Activated CD8-positive, alpha-beta memory T cell treated with anti-CD3 and anti-CD28 coated beads, Interleukin-2, amount 50 U/mL, for 24 hours (primary cell): ENCODE data around the gene ADAM22.

Experiments
- DNase-seq: peaks from one replicate; pipeline ENCODE4 v3.0.0-alpha.2; 2020; ENCODE audit errors: extremely low read depth

Gene ADAM22

DNA sequence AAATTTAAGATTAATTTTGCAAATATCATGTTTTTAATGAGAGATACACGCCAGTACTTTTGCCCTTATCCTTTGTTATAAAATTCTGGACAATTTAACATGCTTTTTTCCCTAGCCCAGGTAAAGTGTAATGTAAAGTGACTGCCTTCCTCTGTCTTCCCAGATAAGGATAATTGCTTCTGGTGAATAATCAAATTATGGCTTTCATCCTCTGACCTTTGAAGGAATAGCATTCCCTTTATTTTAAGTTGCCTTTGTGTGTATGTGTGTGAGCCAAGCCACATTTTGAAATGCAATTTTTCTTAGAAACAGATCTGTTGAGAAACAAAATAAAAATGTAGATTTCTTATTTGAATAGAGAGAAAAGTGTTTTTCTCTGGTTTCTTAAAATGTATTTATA, 107.5 kb downstream of the ADAM22 start:
- DNase-seq = no peak

- DNase-seq = no peak
Measured at GRCh38 chr7:88042157-88042556, 108.1 kb downstream of the ADAM22 start.

DNA sequence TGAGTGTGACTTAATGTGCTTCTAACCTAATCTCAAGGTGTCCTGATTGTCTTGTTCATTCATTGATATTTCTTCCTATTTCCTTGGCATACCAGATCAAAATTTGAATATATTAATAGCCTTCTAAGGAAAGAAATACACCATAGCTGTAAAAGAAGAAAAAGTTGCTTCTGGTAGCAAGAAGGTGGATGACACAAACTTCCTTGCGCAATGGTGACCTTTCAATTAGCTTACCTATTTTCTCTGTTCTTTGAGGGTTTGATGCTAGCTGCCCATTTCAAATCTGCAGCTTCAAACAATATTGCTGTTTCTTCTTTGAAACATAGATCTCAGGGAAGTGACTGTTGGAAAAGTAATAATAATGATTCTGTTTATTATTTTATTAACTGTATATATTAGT, 108.8 kb downstream of the ADAM22 start:
- DNase-seq = no peak

DNA sequence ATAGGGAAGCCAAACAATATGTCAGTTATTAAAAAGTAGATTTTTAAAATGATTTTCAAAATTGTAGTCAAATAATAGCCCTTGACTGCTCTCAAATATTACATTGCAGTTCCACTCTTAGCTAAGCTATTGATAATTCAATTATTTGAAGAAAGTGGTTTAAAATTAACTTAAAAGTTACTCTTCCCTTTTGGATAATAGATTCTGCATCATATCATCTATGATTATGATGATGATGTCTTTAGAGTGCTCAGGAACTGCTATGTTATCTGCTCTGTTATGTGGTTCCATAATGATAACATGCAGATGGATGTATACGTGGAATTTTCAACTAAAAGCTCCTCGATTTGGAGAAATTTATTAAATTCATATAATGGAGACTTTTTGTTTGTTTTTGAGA, 110.0 kb downstream of the ADAM22 start:
- DNase-seq = no peak

DNA sequence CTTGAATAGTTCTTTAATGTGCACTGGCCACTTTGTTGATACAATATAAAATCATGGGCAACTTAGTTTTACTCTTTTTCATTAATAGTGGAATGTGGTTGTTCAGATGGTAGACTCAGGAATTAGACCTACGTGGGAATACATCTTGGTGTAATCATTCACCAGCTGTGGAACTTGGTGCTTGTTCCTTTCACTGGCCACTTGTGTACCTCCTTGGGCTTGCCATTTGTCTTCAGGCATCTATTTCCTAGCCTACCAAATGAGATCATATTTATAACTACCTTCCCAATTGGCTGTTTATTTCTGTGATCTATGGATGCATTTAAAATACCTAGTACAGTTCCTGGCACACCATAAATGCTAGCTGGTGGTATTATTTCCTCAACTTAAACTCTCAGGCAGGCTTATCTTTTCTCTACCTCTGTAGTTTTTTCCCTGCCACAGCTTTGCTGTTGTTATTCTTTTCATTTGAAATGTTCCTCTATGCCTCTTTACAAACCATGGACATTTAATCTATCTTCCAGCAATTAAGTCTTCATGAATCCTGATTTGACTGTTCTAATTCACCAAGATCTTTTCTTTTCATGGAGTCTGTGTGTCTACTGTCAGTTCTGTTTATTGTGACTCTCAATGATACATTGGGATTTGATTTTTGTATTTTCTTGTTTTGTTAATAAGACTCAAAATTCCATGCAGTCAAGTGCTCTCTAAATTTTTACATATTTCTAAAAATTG, 113.0 kb downstream of the ADAM22 start:
- DNase-seq = no peak

DNA sequence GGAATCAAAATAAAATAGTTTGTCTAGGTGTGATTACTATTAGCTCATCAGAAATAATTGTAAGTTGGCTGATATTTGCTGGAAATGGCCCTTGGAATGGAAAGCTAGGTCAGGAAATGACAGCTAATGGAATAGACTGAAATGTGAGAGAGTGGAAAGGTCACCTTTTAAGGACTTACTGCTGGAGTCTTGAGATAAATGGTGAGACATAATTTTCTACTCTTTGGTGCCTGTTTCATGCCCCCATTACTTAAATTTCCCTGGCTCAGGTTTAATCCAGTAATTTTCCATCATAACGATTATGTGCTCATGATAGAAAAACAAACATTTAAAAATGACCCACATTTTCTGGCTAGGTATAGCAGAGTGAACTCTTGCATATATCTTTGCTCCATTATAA, 123.6 kb downstream of the ADAM22 start:
- DNase-seq = no peak

DNA sequence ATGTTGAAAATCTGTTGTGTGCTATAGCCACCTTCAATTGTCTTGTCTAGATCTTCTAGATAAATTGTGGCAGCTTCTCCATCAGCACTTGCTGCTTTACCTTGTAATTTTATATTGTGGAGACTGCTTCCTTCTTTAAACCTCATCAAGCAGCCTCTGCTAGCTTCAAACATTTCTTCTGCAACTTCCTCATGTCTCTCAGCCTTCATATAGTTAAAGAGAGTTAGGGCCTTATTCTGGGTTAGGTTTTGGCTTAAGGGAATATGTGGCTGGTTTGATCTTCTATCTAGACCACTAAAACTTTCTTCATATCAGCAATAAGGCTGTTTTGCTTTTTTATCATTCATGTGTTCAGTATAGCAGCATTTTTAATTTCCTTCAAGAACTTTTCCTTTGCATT, 128.2 kb downstream of the ADAM22 start:
- no peak for DNase-seq

- DNase-seq = no peak
Measured at GRCh38 chr7:88069093-88069492, 135.0 kb downstream of the ADAM22 start.

DNA sequence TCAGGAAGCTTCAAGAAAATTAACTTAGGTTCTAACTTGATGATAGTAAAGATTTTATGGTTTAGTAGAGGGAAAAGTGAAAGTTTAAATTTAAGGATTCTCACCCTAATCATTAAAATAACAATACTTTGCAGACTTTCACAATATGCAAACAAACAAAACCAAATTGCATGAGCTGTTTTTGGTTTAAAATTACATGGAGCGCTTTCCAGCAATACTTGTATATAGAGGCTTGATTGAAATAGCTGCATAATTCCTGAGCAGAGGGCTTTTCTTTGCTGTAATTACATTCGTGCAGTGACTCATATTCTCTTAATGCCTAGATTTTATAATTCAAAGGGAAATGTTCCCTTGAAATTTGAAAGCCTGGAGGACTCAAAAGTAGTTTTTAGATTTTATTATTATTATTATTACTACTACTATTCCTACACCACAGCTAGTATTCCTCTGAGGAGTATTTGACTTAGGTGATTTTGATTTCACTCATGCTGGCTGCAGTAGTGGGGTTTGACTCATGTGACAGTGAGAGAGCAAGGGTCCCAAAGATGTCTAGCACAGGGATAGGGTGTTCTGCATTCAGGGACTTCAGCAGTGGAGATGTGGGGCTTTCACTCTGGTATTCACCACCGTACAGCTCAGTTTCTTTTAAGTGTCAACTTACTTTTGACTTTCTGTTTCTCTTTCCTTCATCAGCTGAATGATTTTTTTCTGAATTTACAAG, 138.1 kb downstream of the ADAM22 start:
- DNase-seq = no peak

DNA sequence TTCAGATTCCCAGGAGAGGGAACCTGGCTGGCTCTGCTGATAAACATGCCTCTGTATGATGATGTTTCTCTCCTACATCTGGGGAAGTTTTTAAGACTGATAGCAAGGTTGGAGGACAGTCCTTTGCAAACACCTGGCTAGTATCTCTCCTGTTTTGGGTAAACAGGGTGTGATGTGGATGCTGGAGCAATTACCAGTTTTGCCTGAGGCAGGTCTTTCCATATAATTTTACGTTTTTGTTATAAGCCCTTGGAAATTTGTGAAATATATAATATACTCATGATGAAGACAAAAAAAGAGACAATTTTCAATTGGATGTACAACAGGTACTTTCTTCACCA, 138.6 kb downstream of the ADAM22 start:
- DNase-seq = no peak

- no peak for DNase-seq
Measured at GRCh38 chr7:88073626-88074025, 139.6 kb downstream of the ADAM22 start.

DNA sequence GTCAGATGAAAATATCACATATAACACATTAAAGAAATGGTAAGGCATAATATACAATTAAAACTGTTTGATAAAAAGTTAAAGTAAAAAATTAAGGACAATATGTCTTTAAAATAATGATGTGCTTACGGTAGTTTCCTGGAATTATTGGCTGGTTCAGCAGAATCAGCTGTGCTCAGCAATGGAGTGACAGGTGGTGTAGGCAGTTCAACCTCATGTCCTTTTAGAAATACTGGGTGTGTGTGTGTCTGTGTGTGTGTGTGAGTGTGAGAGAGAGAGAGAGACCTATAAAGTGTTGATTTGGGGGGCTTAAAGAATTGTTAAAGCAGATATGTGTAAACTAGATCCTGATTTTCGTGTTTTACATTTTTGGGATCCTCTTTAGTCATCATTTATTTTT, 141.2 kb downstream of the ADAM22 start:
- DNase-seq = no peak

- DNase-seq = no peak
Measured at GRCh38 chr7:88083883-88084282, 149.8 kb downstream of the ADAM22 start.

DNA sequence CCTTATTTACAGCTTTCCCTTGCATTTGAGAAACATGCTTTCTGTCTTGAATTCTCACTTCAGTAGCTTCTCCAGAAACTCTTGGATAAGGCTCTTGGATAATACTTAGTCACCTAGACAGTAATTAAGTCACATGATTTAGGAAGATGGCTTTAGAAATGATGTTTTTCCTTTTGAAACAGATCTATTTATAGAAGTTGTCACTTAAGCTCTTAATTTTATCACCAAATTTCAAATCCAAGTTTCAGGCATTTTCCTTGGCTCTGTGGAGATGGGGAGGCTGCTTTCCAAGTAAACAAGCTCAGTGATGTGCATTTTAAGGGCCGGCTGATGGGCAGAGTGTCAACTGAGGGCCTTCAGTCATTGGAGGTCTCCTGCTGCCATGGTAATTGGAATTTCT, 155.5 kb downstream of the ADAM22 start:
- DNase-seq = no peak

- DNase-seq = no peak
Measured at GRCh38 chr7:88090240-88090639, 156.2 kb downstream of the ADAM22 start.

DNA sequence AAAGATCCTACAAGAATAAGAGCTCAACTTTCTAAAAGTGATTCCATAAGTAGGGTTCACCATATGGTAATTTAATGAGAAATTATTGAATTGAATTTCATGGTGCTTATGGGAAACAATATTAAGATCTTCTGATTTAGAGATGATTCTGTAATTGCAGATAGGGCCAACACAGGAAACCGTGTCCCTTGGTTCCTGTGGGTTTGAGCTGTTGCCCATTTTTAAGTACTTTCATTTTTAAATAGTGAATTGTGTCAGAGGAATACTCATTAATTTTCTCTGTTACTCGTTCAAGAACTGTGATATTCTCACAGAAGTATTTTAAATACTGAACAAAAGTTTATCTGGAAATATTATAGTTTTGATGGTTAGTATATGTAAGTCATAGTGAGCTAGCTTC, 156.6 kb downstream of the ADAM22 start:
- DNase-seq = no peak

GRCh38 chr7:88091988-88092675, 158.1 kb downstream of the ADAM22 start:
- DNase-seq = no peak

GRCh38 chr7:88092676-88092999, 158.6 kb downstream of the ADAM22 start:
- no peak for DNase-seq

DNA sequence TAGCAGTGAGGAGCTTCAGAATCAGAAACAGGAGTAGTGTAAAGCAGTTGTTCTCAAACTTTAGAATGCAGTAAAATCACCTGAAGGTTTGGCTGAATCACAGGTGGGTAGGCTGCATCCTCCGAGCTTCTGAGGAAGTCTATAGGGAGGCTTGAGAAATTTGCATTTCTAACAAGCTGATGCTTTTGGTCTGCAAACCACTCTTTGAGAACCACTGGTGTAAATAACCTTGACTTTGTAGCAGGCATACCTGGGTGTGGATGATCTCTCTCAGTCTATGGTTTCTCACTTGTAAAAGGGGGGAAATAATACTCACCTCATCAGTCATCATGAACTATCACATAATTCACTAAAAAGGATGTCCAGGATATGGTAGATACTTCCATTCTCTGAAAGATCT, 167.7 kb downstream of the ADAM22 start:
- DNase-seq = no peak

GRCh38 chr7:88102675-88103074, 168.6 kb downstream of the ADAM22 start:
- no peak for DNase-seq

DNA sequence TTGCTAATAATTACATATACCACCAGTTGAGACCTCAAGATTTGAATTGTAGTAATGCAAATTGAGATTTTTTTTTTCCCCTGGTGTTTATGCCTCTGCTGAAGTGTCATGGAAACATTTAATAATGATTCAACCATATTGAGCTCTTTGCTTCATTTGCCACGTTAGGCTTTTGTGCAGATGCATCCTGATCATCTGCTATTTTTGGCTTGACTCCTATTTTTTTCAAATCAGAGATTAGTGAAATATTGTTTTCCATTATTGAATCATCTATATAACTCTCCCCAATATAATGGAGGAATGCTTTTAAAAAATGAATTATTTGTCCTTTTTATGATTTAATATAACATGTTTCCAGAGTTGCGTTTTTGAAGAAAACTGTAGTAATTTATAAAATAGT, 170.7 kb downstream of the ADAM22 start:
- no peak for DNase-seq

DNA sequence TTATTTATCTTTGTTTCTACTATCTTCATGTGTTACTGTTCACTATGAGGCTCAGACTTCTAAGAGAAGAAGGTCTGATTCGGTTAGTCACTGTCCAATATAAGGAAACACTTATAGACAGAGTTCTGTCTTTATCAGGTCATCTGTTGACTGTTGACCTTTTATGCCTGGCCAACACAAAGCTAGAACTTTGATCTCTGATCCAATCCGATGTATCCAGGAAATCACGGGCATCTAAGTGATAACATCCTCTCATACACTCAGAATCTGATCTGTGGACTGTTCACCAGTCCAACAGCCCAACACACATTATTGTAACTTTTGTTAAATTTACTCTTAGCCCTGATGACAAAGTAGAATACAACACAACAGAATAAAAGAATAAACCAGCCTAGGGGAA, 171.2 kb downstream of the ADAM22 start:
- no peak for DNase-seq

DNA sequence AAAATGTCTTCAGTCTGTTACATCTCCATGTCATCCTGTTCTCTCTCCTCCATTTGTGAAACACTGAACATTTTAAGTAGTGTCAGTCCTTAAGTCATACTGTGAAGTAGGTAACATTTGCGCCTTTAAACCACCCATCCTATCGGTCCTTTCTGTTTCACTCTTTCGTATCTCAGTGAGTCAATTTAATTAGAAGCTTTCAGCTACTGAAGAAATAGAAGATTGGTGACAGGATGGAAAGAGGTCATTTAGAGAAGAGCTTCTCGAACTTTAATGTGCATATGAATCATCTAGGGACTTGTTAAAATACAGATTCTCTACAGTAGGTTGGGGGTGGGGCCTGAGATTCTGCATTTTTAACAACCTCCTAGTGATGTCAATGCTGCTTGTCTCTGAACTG, 172.4 kb downstream of the ADAM22 start:
- DNase-seq = no peak
